ENCODE results near the gene GPR18. TPM values are rescaled to one million over a fixed set of nuclear protein-coding genes. Genes with fewer than 3 reads are reported as not detected.

GPR18 gene
- total RNA-seq, 4 donors from 2014 or later = not detected

DNA sequence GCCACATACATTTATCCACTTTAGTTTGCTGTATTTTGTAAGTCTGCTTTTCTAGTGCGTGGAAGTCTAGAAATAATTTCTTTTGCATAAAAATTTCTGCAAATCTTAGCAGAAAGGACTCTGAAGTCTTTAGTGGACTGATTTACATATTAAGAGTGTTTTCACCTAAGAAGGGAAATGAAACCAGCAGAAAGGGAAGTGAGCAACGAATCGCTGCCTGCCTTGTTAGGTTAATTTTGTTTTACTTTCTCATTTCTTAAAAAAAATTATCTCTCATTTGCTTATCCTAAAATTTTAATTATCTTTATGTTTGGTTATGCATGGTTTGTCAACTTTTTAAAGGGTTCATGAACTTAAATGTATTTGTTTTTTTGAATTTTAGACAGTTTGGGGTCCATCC is 767 bp upstream of the GPR18 start:
- Histone ChIP-seq H3K27me3 (no peaks in the 10 kb centered on the region), H3K4me3 (no peak overlapping the region), H3K9me3 (no peaks in the 10 kb centered on the region), H3K36me3 (peaks cover 16% of the 10 kb centered on the region), H3K4me1 (peaks cover 2% of the 10 kb centered on the region), H3K27ac (no peak overlapping the region)
- TF ChIP-seq, protein P1, sequence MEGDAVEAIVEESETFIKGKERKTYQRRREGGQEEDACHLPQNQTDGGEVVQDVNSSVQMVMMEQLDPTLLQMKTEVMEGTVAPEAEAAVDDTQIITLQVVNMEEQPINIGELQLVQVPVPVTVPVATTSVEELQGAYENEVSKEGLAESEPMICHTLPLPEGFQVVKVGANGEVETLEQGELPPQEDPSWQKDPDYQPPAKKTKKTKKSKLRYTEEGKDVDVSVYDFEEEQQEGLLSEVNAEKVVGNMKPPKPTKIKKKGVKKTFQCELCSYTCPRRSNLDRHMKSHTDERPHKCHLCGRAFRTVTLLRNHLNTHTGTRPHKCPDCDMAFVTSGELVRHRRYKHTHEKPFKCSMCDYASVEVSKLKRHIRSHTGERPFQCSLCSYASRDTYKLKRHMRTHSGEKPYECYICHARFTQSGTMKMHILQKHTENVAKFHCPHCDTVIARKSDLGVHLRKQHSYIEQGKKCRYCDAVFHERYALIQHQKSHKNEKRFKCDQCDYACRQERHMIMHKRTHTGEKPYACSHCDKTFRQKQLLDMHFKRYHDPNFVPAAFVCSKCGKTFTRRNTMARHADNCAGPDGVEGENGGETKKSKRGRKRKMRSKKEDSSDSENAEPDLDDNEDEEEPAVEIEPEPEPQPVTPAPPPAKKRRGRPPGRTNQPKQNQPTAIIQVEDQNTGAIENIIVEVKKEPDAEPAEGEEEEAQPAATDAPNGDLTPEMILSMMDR (IDR thresholded peaks at IDR 0.05) = no peak
- TF ChIP-seq POLR2AphosphoS5 (IDR thresholded peaks at IDR 0.05) (no peak), EP300 (IDR thresholded peaks at IDR 0.05) (no peak), POLR2A (IDR thresholded peaks at IDR 0.05) (no peak)
- DNase-seq (ENCODE audit: low spot score in 2 of 2) = no peak
- WGBS = 79% methylated on average over 3 of the region's 3 CpGs

DNA sequence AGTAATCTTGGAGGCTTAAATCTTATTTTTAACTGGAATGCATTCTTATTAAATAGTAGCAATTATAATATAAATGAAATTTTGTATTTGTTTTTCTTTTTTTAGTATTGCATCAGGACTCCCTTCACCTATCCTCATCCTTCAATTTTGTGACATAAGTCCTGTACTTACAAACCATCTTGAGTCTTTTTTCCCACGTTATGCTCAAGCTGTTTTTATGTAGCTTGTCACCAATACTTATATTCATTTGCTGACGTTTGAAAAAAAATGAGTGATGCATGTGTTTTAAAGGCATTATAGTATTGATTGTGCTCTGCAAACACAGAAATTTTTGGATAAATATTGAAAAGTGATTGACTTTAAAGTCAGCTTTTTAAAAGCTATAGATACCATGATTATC is 888 bp downstream of the GPR18 start:
- Histone ChIP-seq H3K36me3 (peaks cover 16% of the 10 kb centered on the region), H3K9me3 (no peaks in the 10 kb centered on the region), H3K27ac (no peak overlapping the region), H3K27me3 (no peaks in the 10 kb centered on the region), H3K4me3 (no peak overlapping the region), H3K4me1 (no peaks in the 10 kb centered on the region)
- TF ChIP-seq POLR2AphosphoS5 (IDR thresholded peaks at IDR 0.05) (no peak), POLR2A (IDR thresholded peaks at IDR 0.05) (no peak), EP300 (IDR thresholded peaks at IDR 0.05) (no peak)
- TF ChIP-seq, protein P1 (IDR thresholded peaks at IDR 0.05) = no peak
- DNase-seq (ENCODE audit: low spot score in 2 of 2) = no peak
- 88% methylated on average over 2 of the region's 2 CpGs for WGBS

DNA sequence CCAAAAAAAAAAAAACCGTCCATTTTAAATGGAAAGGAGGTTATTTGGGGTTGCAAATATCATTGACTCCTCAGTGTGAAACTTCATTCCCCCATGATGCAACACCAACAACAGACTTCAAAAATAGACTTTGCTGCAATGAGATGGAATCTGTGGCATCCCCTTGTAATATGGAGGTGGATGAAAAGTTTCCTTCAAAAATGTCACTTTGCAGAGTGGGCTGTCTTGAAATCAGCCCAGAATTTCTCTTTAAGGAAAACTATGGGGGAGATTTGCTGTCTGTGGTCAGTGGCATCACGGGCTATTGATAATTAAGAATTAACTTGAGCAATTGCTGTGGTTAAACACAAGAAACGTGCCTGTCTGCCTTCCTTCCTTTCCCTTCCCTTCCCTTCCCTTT is 1.5 kb downstream of the GPR18 start:
- H3K27ac ChIP-seq = no peak overlapping the region
- peaks cover 3% of the 10 kb centered on the region for H3K4me1 ChIP-seq
- peaks cover 20% of the 10 kb centered on the region for H3K36me3 ChIP-seq
- H3K27me3 ChIP-seq = no peaks in the 10 kb centered on the region
- H3K9me3 ChIP-seq = no peaks in the 10 kb centered on the region
- TF ChIP-seq, protein P1 (IDR thresholded peaks at IDR 0.05) = no peak
- TF ChIP-seq POLR2AphosphoS5 (IDR thresholded peaks at IDR 0.05) (no peak), POLR2A (IDR thresholded peaks at IDR 0.05) (no peak), EP300 (IDR thresholded peaks at IDR 0.05) (no peak)
- 77% methylated on average over 3 of the region's 3 CpGs for WGBS
- DNase-seq (ENCODE audit: low spot score in 2 of 2) = no peak
- H3K4me3 ChIP-seq = no peak overlapping the region

DNA sequence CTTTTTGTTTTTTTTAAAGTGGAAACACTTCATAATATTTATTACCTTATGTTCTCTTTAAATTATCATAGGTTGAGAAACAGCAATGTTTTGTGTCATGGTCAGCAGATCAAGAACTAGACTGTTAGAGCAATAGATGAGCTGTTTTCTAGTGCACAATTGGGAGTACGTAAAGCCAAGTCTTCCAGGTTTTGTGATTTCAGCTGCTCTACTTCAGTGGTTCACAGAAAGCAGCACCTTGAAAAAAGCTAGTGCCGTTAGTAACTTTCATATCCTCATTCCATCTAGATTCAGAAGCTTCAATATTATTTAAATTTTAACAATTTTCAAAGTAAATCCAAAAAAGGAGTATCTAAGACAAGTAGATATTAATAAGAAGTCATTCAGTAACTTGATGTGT is 1.9 kb downstream of the GPR18 start:
- peaks cover 3% of the 10 kb centered on the region for H3K4me1 ChIP-seq
- TF ChIP-seq, protein P1 (IDR thresholded peaks at IDR 0.05) = no peak
- no peak for TF ChIP-seq POLR2AphosphoS5 (IDR thresholded peaks at IDR 0.05)
- TF ChIP-seq POLR2A (IDR thresholded peaks at IDR 0.05) = no peak
- no peak for TF ChIP-seq EP300 (IDR thresholded peaks at IDR 0.05)
- H3K27me3 ChIP-seq = no peaks in the 10 kb centered on the region
- 91% methylated on average over 2 of the region's 2 CpGs for WGBS
- H3K36me3 ChIP-seq = peaks cover 20% of the 10 kb centered on the region
- H3K9me3 ChIP-seq = no peaks in the 10 kb centered on the region
- no peak overlapping the region for H3K4me3 ChIP-seq
- no peak overlapping the region for H3K27ac ChIP-seq
- DNase-seq (ENCODE audit: low spot score in 2 of 2) = no peak

DNA sequence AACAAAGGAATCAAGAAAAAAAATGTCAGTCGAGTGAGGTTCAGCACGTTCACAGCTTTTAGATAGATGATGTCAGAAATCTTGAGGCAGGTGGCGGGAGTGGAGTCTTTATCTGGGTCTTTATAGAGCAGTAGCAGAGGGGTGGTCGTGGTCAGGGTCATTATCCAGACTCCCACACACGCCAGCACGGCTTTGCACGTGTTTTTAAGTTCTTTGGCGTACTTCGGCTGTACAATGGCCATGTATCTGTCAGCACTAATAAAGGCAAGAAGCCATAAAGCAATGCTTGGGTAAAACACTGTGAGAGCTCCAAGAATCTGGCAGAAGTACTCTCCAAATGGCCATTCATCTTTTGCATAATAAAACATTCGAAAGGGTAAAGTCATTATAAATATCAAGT is 2.9 kb downstream of the GPR18 start:
- Histone ChIP-seq H3K4me1 (peaks cover 3% of the 10 kb centered on the region), H3K27me3 (no peaks in the 10 kb centered on the region), H3K9me3 (no peaks in the 10 kb centered on the region), H3K4me3 (no peak overlapping the region), H3K27ac (no peak overlapping the region), H3K36me3 (peaks cover 20% of the 10 kb centered on the region)
- no peak for DNase-seq (ENCODE audit: low spot score in 2 of 2)
- WGBS = 88% methylated on average over 10 of the region's 10 CpGs
- TF ChIP-seq, protein P1 (IDR thresholded peaks at IDR 0.05) = no peak
- TF ChIP-seq POLR2AphosphoS5 (IDR thresholded peaks at IDR 0.05) (no peak), EP300 (IDR thresholded peaks at IDR 0.05) (no peak), POLR2A (IDR thresholded peaks at IDR 0.05) (no peak)
